Hepatocyte (in vitro differentiated cells): ENCODE results near the gene RUFY3.

Experiments
- CTCF ChIP-seq: fragments of 200-600 bp; sonication (generic); IDR thresholded peaks from 2 replicates; pipeline ENCODE4 v1.5.1; 2016; ENCODE audit warnings: antibody characterized with exemption, mild to moderate bottlenecking; ENCODE audit not compliant: poor library complexity
- EZH2 ChIP-seq: fragments of 200-600 bp; sonication (generic); IDR thresholded peaks from 2 replicates; pipeline ENCODE4 v1.6.1; 2016; ENCODE audit warnings: antibody characterized with exemption, mild to moderate bottlenecking, borderline replicate concordance

DNA sequence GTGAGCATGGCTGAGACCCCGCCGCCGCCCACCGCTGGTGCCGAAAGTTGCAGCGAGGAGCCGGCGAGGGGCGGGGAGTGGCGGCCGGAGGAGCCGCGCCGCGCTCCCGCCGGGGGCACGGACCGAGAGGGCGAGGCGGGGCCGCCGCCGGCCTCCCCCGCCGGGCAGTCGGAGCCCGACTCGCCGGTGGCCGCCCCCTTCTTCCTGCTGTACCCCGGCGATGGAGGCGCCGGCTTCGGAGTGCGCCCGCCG is 16.9 kb upstream of the RUFY3 start:
- no peak for TF ChIP-seq CTCF
- no peak for TF ChIP-seq EZH2
